ENCODE measurements around the gene VCAM1. TPM values are rescaled to one million over a fixed set of nuclear protein-coding genes. Genes with fewer than 3 reads are reported as not detected.

The VCAM1 gene
- total and polyA plus RNA-seq, 2 of the 8 experiments (the other 6 are each of a cell fraction or from before 2014, with no cell fraction given), result 0.21 TPM; not detected in 1

- H2BK12ac ChIP-seq (ENCODE audit: low read depth, low read length), result no peak overlapping the region
- H3K9me3 ChIP-seq (ENCODE audit: insufficient read depth in 2 of 2, low read depth in 1 of 2, low read length in 1 of 2), result no peaks in the 10 kb centered on the region
- no peaks in the 10 kb centered on the region for H3K4me1 ChIP-seq (replicated peaks in 1 of 4; ENCODE audit: control insufficient read depth in 3 of 4, insufficient read depth in 4 of 4, low read length in 3 of 4)
- no peak overlapping the region for H2BK15ac ChIP-seq (ENCODE audit: low read length)
- WGBS, 2 experiments (ENCODE audit: extremely low coverage in 1 of 2, insufficient coverage in 1 of 2, insufficient read length in 1 of 2, insufficient replicate concordance in 2 of 2, low coverage in 1 of 2, low lambda C conversion rate in 2 of 2, missing lambda C conversion rate in 1 of 2), result 80% methylated on average over 2 of the region's 2 CpGs; no CpG with 5 or more reads in 1 of the 2 experiments
- H4K8ac ChIP-seq (ENCODE audit: extremely low read depth, insufficient read depth, low read length), result no peak overlapping the region
- no peaks in the 10 kb centered on the region for H4K20me1 ChIP-seq (replicated peaks in 1 of 2; ENCODE audit: control insufficient read depth in 1 of 2, insufficient read depth in 2 of 2, low read length in 2 of 2)
- no peak overlapping the region for H4K5ac ChIP-seq (ENCODE audit: insufficient read length, low read depth, low read length)
- H2BK5ac ChIP-seq (ENCODE audit: low read depth, low read length), result no peak overlapping the region
- no peak overlapping the region for H4K91ac ChIP-seq (replicated peaks; ENCODE audit: insufficient read length, low read length)
- H3K4ac ChIP-seq (replicated peaks; ENCODE audit: insufficient read length, low read depth, low read length), result no peak overlapping the region
- no peak overlapping the region for H3K4me3 ChIP-seq (ENCODE audit: extremely low read depth in 1 of 4, insufficient read depth in 2 of 4, low read depth in 3 of 4, low read length in 4 of 4)
- H3K27ac ChIP-seq (ENCODE audit: low read depth, low read length), result no peak overlapping the region
- no peak overlapping the region for H3K4me2 ChIP-seq (ENCODE audit: insufficient read depth in 1 of 2, low read depth in 2 of 2, low read length in 2 of 2)
- H3K14ac ChIP-seq (ENCODE audit: insufficient read length), result no peak overlapping the region
- no peaks in the 10 kb centered on the region for H3K27me3 ChIP-seq (replicated peaks in 1 of 4; ENCODE audit: control insufficient read depth in 3 of 4, extremely low read depth in 1 of 4, insufficient read depth in 3 of 4, low read length in 3 of 4)
- H3K56ac ChIP-seq (replicated peaks; ENCODE audit: insufficient read length, low read depth, low read length), result no peak overlapping the region
- no peak overlapping the region for H3K18ac ChIP-seq (ENCODE audit: extremely low read depth, low read length)
- no peak overlapping the region for H3K23ac ChIP-seq (ENCODE audit: insufficient read length)
- H2AK5ac ChIP-seq (ENCODE audit: low read depth, low read length), result no peak overlapping the region
- H2AFZ ChIP-seq (ENCODE audit: low read length), result no peak overlapping the region
- H3K79me1 ChIP-seq (ENCODE audit: low read depth, low read length), result no peaks in the 10 kb centered on the region
- H2BK120ac ChIP-seq (replicated peaks; ENCODE audit: low read depth, low read length), result no peak overlapping the region
- ChIA-PET CTCF (ENCODE audit: partially characterized antibody) (no interaction called here), POLR2A (ENCODE audit: partially characterized antibody) (no interaction called here)
- DNase-seq (ENCODE audit: low read depth in 1 of 2, low spot score in 2 of 2) (no peak), FAIRE-seq (no peak)
- no peak overlapping the region for H2BK20ac ChIP-seq (ENCODE audit: low read length)
- H3K9ac ChIP-seq (replicated peaks in 1 of 4; ENCODE audit: extremely low read depth in 1 of 4, low read depth in 3 of 4, low read length in 3 of 4), result no peak overlapping the region
- TF ChIP-seq RBBP5 (IDR thresholded peaks at IDR 0.05; ENCODE audit: borderline replicate concordance, low read depth, low read length), result no peak
- no peaks in the 10 kb centered on the region for H3K36me3 ChIP-seq (ENCODE audit: control insufficient read depth in 2 of 4, insufficient read depth in 4 of 4, low read length in 3 of 4)
- H3K23me2 ChIP-seq (ENCODE audit: low read depth, low read length), result no peaks in the 10 kb centered on the region
- no peaks in the 10 kb centered on the region for H3K79me2 ChIP-seq (ENCODE audit: control insufficient read depth in 1 of 2, insufficient read depth in 2 of 2, low read length in 2 of 2)
Observed at GRCh38 chr1:100708476-100709062, 11.0 kb upstream of the VCAM1 start.

Measured in H1 (cell line).